Ascending aorta (tissue), 2 donors: ENCODE results near the gene MARCHF3. TPM values are rescaled to one million over a fixed set of nuclear protein-coding genes. Genes with fewer than 3 reads are reported as not detected.

Experiments
- DNase-seq, 2 donors: peaks; one replicate each; pipeline ENCODE4 v3.0.0-alpha.2; 2019; ENCODE audit warnings: low spot score in 2 of 2
- H3K27ac ChIP-seq, 2 donors: fragments of 200-600 bp; sonication (generic); one replicate each; pipeline ENCODE4 v1.5.1; 2016 to 2017; ENCODE audit warnings: mild to moderate bottlenecking in 1 of 2
- H3K27me3 ChIP-seq: fragments of 200-600 bp; sonication (generic); one replicate; pipeline ENCODE4 v1.5.1; 2017
- H3K36me3 ChIP-seq, 2 donors: fragments of 200-600 bp; sonication (generic); one replicate each; pipeline ENCODE4 v1.5.1; 2016
- H3K4me1 ChIP-seq, 2 donors: fragments of 200-600 bp; sonication (generic); one replicate each; pipeline ENCODE4 v1.5.1; 2016 to 2017; ENCODE audit warnings: mild to moderate bottlenecking in 1 of 2
- H3K4me3 ChIP-seq, 2 donors: fragments of 200-600 bp; sonication (generic); one replicate each; pipeline ENCODE4 v1.5.1; 2016 to 2017; ENCODE audit warnings: mild to moderate bottlenecking in 1 of 2
- H3K9me3 ChIP-seq, 2 donors: fragments of 200-600 bp; sonication (generic); one replicate each; pipeline ENCODE4 v1.5.1; 2016
- intact Hi-C: fragments of 100-400 bp; cut with DNase I; formaldehyde crosslinking; loops from one replicate; pipeline ENCODE4 v1.15.1; 2023
- total RNA-seq: library from RNA; depleted of rRNA; stranded (reverse); fragments of >200 nt; gene quantifications from one replicate; pipeline ENCODE4 v1.1.0, GENCODE V29; 2016
- TF ChIP-seq, protein P1 (sequence below), 3 experiments: fragments of 200-600 bp in 2 of 3; fragments of 450-650 bp in 1 of 3; sonication (generic) in 2 of 3; IDR thresholded peaks; one replicate each; pipeline ENCODE4 v1.5.1; 2016 to 2019; ENCODE audit warnings: antibody characterized with exemption in 3 of 3, mild to moderate bottlenecking in 1 of 3, moderate library complexity in 1 of 3

Gene MARCHF3
- total RNA-seq, 1 donor from 2014 or later, result 22.6 TPM

DNA sequence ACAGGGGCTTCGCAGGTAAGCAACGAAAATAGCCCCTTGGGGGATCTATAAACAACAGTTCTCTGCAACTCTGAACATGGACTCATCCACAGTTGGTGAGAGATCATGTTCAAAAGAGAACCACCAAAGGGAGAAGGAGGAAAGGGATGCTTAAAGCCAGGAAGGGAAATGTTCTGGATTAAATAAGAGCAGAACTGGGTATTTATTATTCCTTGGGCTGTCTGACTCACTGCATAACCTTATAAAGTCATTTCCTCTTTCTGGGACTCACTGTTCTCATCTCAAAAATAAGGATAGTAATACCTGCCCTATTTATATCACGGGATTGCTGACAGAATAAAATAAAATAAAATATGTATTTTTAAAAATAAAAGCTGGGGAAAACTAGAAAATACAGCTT is 11.2 kb upstream of the MARCHF3 start:
- no peaks in the 10 kb centered on the region for H3K36me3 ChIP-seq
- no peaks in the 10 kb centered on the region for H3K9me3 ChIP-seq
- peak overlapping the region in 1 of 2 donors; percentile 30 for H3K4me3 ChIP-seq
- intact Hi-C loops, result loop anchor here (1.0 kb wide), 1 partner anchor 11 kb away; the partner anchor contains the start of gene MARCHF3
- no peak for DNase-seq
- peak overlapping the region; percentile 60 to 75 for H3K27ac ChIP-seq
- TF ChIP-seq, protein P1, sequence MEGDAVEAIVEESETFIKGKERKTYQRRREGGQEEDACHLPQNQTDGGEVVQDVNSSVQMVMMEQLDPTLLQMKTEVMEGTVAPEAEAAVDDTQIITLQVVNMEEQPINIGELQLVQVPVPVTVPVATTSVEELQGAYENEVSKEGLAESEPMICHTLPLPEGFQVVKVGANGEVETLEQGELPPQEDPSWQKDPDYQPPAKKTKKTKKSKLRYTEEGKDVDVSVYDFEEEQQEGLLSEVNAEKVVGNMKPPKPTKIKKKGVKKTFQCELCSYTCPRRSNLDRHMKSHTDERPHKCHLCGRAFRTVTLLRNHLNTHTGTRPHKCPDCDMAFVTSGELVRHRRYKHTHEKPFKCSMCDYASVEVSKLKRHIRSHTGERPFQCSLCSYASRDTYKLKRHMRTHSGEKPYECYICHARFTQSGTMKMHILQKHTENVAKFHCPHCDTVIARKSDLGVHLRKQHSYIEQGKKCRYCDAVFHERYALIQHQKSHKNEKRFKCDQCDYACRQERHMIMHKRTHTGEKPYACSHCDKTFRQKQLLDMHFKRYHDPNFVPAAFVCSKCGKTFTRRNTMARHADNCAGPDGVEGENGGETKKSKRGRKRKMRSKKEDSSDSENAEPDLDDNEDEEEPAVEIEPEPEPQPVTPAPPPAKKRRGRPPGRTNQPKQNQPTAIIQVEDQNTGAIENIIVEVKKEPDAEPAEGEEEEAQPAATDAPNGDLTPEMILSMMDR (IDR thresholded peaks at IDR 0.05), result no peak
- H3K27me3 ChIP-seq, result no peaks in the 10 kb centered on the region
- peaks cover 0 to 16% of the 10 kb centered on the region in 2 donors for H3K4me1 ChIP-seq

DNA sequence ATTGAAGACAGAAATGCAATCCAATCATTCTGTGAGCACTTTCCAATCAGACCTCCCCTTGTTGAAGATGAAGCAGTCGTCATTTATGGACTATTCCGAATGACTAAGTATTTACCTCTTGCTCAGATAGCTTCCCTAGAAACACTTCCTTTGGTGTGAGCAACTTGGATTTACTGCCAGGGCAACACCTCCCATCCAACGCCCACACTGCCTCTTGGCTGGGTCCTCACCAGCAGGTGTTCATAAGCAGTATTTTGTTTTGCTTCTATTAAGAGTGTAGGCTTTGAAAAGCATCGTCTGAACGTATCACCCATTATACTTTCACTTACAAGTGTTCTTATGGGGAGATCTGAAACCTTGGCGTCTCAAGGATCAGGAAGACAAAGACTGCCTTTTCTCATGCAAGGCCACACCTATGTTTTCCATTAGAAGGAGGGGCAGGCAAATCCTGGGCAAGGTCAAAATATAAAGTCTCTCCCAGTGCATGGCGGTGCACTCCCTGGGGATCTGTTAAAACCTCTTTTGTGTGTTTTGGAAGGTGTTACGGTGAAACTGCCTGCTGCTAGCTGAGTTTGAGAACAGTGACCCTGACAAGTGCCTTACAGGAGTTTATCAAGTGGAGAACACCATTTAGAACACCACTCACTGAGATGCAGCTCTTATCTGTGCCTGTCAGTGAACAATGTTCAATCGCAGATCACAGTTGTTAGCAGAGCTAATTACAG is 10.6 kb upstream of the MARCHF3 start:
- intact Hi-C loops, result loop anchor here (1.0 kb wide), 1 partner anchor 11 kb away; the partner anchor contains the start of gene MARCHF3
- DNase-seq, result no peak
- Histone ChIP-seq H3K27me3 (no peaks in the 10 kb centered on the region), H3K36me3 (no peaks in the 10 kb centered on the region), H3K4me1 (peaks cover 0 to 16% of the 10 kb centered on the region in 2 donors), H3K4me3 (no peak overlapping the region), H3K27ac (peak overlapping the region; percentile 60 to 75), H3K9me3 (no peaks in the 10 kb centered on the region)
- TF ChIP-seq, protein P1 (IDR thresholded peaks at IDR 0.05), result no peak

DNA sequence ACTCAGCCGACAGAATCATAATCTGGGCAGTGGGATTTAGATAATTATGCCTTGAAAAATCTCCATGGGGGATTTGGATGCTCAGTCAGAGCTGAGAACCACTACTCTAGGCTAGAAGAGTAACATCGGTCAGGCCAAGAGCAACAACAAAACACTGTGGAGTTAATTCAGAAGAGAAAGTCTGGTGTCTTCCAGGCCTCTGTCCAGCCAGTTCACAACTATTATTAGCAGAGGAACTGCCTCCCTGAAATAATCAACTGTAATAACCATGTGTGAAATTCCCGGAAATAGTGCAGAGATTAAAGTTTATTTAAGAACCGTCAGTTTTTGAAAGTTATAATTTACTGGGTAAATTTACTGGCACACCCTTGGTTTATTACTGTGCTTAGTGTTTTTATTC is 8.2 kb upstream of the MARCHF3 start:
- H3K9me3 ChIP-seq, result no peaks in the 10 kb centered on the region

DNA sequence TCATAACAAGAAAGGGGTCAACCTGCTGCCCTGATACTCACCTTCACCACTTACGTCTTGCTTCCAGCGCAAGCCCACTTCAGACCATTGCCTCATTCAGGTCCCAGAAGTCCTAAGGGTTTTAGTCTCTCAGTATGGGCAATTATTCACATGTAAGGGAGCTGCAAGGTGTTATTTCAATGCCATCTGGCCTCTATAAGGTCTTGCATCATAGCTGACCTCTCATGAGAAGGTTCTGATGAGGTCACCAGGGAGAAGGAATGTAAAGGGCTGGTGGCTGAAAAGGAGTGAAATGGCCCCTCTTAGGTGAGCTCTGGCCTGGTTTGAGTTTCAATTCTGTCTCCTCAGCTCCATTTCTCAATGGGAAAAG is 1.5 kb upstream of the MARCHF3 start:
- DNase-seq, result no peak
- no peaks in the 10 kb centered on the region for H3K27me3 ChIP-seq
- intact Hi-C loops, result loop anchor here (2.0 to 10.0 kb wide), 3 partner anchors 40 to 357 kb away; partner anchors contain the start of genes C5orf63 and LMNB1
- H3K9me3 ChIP-seq, result no peaks in the 10 kb centered on the region
- H3K4me1 ChIP-seq, result peaks cover 0 to 9% of the 10 kb centered on the region in 2 donors
- H3K4me3 ChIP-seq, result no peak overlapping the region
- no peak overlapping the region for H3K27ac ChIP-seq
- no peaks in the 10 kb centered on the region for H3K36me3 ChIP-seq
- TF ChIP-seq, protein P1 (IDR thresholded peaks at IDR 0.05), result no peak

More for the DNA sequence above, 8.2 kb upstream of the MARCHF3 start:
- Histone ChIP-seq H3K36me3 (no peaks in the 10 kb centered on the region), H3K27me3 (no peaks in the 10 kb centered on the region), H3K27ac (peak overlapping the region in 1 of 2 donors; percentile 35), H3K4me1 (peaks cover 0 to 16% of the 10 kb centered on the region in 2 donors), H3K4me3 (no peak overlapping the region)
- TF ChIP-seq, protein P1 (IDR thresholded peaks at IDR 0.05), result no peak
- intact Hi-C loops, result loop anchor here (10.0 kb wide), 1 partner anchor 364 kb away; no protein-coding TSS in a partner anchor
- no peak for DNase-seq

DNA sequence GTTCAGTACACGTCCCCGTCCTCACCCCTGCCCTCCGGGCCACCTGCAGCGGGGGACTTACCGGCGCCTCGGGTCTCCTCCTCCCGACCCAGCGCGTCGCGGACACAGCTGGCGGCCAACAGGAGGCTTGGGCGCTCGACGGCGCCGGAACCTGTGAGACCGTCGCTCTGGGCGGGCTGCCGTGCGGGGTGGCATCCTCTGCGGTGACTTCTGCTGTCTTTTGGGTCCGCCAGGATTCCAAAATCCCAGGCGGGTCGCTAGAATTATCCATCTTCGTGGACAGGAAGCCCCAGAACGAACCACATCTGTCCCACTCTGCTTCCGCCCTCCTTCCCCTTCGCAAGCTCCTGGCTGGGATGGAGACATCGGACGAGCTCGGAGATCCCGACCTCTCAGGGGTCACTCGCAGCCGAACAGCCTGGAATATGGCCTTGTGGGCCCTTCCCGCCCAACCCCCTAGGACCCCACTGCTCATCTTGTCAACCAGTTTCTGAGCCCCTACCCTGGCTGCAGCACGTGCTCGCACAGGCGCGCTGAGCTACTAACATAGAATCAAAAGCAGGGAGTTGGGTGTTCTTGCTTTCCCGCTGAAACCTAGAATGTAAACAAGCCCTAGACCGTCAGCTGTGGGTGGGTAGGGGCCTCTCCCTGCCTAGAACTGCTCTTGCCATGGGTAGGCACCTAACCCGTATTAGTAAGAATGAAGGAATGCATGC is 947 bp upstream of the MARCHF3 start:
- Histone ChIP-seq H3K9me3 (no peaks in the 10 kb centered on the region), H3K4me3 (peak overlapping the region; percentile 80), H3K27ac (peak overlapping the region; percentile 90 to 94), H3K4me1 (peaks cover 0 to 9% of the 10 kb centered on the region in 2 donors), H3K27me3 (no peaks in the 10 kb centered on the region), H3K36me3 (no peaks in the 10 kb centered on the region)
- intact Hi-C loops, result loop anchor here (2.0 to 10.0 kb wide), 3 partner anchors 41 to 357 kb away; partner anchors contain the start of genes C5orf63 and LMNB1
- no peak for DNase-seq
- TF ChIP-seq, protein P1 (IDR thresholded peaks at IDR 0.05), result no peak
